Hepatocyte (in vitro differentiated cells): Measurements from ENCODE around the gene MOCS1. TPM values are rescaled to one million over a fixed set of nuclear protein-coding genes. Genes with fewer than 3 reads are reported as not detected.

Source experiments
- DNase-seq: peaks from one replicate; pipeline ENCODE4 v3.0.0-alpha.2; 2016; ENCODE audit warnings: low spot score
- H2AFZ ChIP-seq: fragments of 200-600 bp; sonication (generic); 2 replicates; pipeline ENCODE4 v1.6.0; 2016; ENCODE audit warnings: antibody characterized with exemption, mild to moderate bottlenecking
- H3K27ac ChIP-seq: fragments of 200-600 bp; sonication (generic); 2 replicates; pipeline ENCODE4 v1.5.1; 2016; ENCODE audit warnings: mild to moderate bottlenecking
- H3K27me3 ChIP-seq: fragments of 200-600 bp; sonication (generic); 2 replicates; pipeline ENCODE4 v1.6.1; 2016
- H3K36me3 ChIP-seq: fragments of 200-600 bp; sonication (generic); replicated peaks from 2 replicates; pipeline ENCODE4 v1.5.1; 2016; ENCODE audit warnings: low read depth; ENCODE audit not compliant: insufficient read depth
- H3K4me1 ChIP-seq: fragments of 200-600 bp; sonication (generic); 2 replicates; pipeline ENCODE4 v1.5.1; 2016; ENCODE audit warnings: mild to moderate bottlenecking, moderate library complexity; ENCODE audit not compliant: insufficient read depth
- H3K4me2 ChIP-seq: fragments of 200-600 bp; sonication (generic); 2 replicates; pipeline ENCODE4 v1.6.0; 2016
- H3K4me3 ChIP-seq: fragments of 200-600 bp; sonication (generic); 2 replicates; pipeline ENCODE4 v1.5.1; 2016; ENCODE audit warnings: mild to moderate bottlenecking
- H3K79me2 ChIP-seq: fragments of 200-600 bp; sonication (generic); 2 replicates; pipeline ENCODE4 v1.6.0; 2017; ENCODE audit warnings: mild to moderate bottlenecking
- H3K9me2 ChIP-seq: fragments of 200-600 bp; sonication (generic); replicated peaks from 2 replicates; pipeline ENCODE4 v1.6.0; 2017; ENCODE audit warnings: mild to moderate bottlenecking; ENCODE audit not compliant: insufficient read depth
- H3K9me3 ChIP-seq: fragments of 200-600 bp; sonication (generic); 2 replicates; pipeline ENCODE4 v1.5.1; 2016; ENCODE audit warnings: low read depth, mild to moderate bottlenecking
- H4K20me1 ChIP-seq: fragments of 200-600 bp; sonication (generic); 2 replicates; pipeline ENCODE4 v1.6.0; 2016; ENCODE audit warnings: mild to moderate bottlenecking; ENCODE audit not compliant: insufficient read depth, poor library complexity, severe bottlenecking
- EZH2 ChIP-seq: fragments of 200-600 bp; sonication (generic); IDR thresholded peaks from 2 replicates; pipeline ENCODE4 v1.6.1; 2016; ENCODE audit warnings: antibody characterized with exemption, mild to moderate bottlenecking, borderline replicate concordance
- EZH2phosphoT487 ChIP-seq: fragments of 200-600 bp; sonication (generic); IDR thresholded peaks from one replicate; pipeline ENCODE4 v1.6.1; 2018; ENCODE audit warnings: antibody characterized with exemption, mild to moderate bottlenecking, low read depth, moderate library complexity; ENCODE audit not compliant: unreplicated experiment, severe bottlenecking
- WGBS: methylation state at CpG from one replicate; pipeline ENCODE4 v1.1.6; 2016; ENCODE audit warnings: low lambda C conversion rate; ENCODE audit errors: missing lambda C conversion rate; 5-methylcytosine and 5-hydroxymethylcytosine counted together
- polyA plus RNA-seq: library from polyadenylated mRNA; unstranded; fragments of >200 nt; fragmentation: Nextera tagmentation; extraction: Ambion mirVana; gene quantifications from 2 replicates; pipeline ENCODE4 v1.2.1, GENCODE V29; 2016
- total RNA-seq: library from RNA; depleted of rRNA; stranded (reverse); fragments of >200 nt; gene quantifications from 2 replicates; pipeline ENCODE4 v1.2.3, GENCODE V29; 2014
- TF ChIP-seq, protein P1 (sequence below): fragments of 200-600 bp; sonication (generic); IDR thresholded peaks from 2 replicates; pipeline ENCODE4 v1.5.1; 2016; ENCODE audit warnings: antibody characterized with exemption, mild to moderate bottlenecking; ENCODE audit not compliant: poor library complexity

MOCS1 gene
- total and polyA plus RNA-seq, 2 experiments from 2014 or later: 10.7 to 13.4 TPM

DNA sequence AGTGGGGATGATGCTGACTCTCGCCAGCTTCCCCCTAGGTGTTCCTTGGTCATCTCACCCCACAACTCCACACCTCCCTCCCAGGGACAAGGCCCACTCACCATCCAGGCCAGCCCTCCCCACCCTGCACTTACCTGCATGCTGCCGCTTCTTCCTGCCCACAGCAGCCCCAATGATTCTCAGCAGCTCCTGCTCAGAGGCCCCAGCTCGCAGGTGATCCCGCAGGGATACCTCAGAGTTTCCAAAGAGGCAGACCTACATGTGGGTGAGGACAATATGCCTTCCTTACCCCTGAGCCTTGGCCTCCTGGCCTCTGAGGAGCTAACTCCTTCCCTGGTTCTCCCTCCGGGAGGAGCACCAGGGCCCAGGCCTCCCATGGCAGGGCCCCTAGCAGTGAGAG, 24.6 kb downstream of the MOCS1 start:
- Histone ChIP-seq H3K9me3 (no peaks in the 10 kb centered on the region), H3K79me2 (no peaks in the 10 kb centered on the region), H2AFZ (no peak overlapping the region), H3K4me2 (no peak overlapping the region), H3K4me1 (no peaks in the 10 kb centered on the region), H3K27ac (no peak overlapping the region), H3K4me3 (no peak overlapping the region), H3K9me2 (no peaks in the 10 kb centered on the region), H3K36me3 (no peaks in the 10 kb centered on the region), H4K20me1 (no peaks in the 10 kb centered on the region), H3K27me3 (no peaks in the 10 kb centered on the region)
- TF ChIP-seq EZH2phosphoT487 (no peak), EZH2 (no peak)
- TF ChIP-seq, protein P1, sequence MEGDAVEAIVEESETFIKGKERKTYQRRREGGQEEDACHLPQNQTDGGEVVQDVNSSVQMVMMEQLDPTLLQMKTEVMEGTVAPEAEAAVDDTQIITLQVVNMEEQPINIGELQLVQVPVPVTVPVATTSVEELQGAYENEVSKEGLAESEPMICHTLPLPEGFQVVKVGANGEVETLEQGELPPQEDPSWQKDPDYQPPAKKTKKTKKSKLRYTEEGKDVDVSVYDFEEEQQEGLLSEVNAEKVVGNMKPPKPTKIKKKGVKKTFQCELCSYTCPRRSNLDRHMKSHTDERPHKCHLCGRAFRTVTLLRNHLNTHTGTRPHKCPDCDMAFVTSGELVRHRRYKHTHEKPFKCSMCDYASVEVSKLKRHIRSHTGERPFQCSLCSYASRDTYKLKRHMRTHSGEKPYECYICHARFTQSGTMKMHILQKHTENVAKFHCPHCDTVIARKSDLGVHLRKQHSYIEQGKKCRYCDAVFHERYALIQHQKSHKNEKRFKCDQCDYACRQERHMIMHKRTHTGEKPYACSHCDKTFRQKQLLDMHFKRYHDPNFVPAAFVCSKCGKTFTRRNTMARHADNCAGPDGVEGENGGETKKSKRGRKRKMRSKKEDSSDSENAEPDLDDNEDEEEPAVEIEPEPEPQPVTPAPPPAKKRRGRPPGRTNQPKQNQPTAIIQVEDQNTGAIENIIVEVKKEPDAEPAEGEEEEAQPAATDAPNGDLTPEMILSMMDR: no peak
- WGBS: 95% methylated on average over 5 of the region's 5 CpGs
- no peak for DNase-seq

DNA sequence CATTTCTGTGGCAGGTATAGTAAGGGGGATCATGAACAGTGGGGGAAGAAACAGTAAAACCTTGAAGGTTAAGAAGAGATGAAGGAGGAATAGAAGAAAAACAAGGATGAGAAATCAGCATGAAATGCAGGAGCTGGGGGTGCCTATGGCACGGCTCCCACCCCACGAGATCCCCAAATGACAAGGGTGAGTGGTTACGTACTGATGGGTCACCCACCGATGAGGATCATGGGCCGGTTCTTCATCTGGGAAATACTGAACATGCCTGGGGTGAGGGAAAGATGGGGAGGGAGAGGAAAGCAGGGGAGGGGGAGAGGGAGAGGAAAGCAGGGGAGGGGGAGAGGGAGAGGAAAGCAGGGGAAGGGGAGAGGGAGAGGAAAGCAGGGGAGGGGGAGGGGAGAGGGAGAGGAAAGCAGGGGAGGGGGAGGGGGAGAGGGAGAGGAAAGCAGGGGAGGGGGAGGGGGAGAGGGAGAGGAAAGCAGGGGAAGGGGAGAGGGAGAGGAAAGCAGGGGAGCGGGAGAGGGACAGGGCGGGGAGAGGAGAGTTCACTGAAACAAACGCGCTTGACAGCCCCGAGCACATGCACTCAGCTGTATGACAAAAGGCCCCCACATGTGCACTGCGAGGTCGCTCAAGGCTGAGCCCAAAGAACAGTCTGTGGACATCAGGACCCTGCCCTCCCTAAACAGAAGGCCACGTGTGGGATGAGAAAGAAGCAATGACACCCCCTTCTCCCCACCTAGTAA, 25.3 kb downstream of the MOCS1 start:
- Histone ChIP-seq H4K20me1 (no peaks in the 10 kb centered on the region), H3K27me3 (no peaks in the 10 kb centered on the region), H3K9me3 (no peaks in the 10 kb centered on the region), H3K79me2 (no peaks in the 10 kb centered on the region), H3K4me2 (no peak overlapping the region), H2AFZ (no peak overlapping the region), H3K27ac (no peak overlapping the region), H3K9me2 (no peaks in the 10 kb centered on the region), H3K4me1 (no peaks in the 10 kb centered on the region), H3K36me3 (no peaks in the 10 kb centered on the region), H3K4me3 (no peak overlapping the region)
- DNase-seq: no peak
- TF ChIP-seq EZH2 (no peak), EZH2phosphoT487 (no peak)
- TF ChIP-seq, protein P1: no peak
- WGBS: 92% methylated on average over 9 of the region's 13 CpGs

DNA sequence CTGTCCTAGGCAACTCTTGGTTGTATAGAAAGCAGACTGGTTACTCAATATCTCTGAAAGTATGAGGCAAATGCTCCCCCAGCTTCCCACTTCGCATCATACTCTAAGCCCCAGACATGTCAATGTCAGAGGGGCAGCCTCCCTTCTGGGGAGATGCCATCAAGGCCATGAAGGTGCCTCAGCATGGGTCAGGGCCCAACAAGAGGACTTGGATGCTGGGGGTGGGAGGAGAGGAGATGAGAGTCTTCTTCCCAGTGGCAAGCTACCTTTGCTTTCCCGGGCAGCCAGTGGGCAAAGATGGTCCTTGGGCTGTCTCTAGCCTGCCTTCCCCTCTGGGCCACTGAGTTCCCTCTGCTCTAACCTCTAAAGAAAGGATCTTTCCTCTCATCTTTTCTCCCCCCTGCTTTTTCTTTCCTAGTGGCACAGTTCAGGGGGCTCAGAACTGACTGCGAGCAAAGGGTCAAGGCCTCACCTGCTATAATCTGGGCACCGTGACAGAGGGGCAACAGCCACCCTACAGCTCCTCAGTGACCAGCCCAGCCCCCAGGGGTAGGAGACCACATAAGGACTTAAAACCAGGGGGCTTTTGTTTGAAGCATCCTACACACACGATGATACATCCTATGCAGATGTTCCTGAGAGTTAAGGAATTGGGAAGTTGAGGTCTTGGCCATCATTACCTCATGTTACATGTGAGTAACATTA, 26.2 kb downstream of the MOCS1 start:
- no peak overlapping the region for H3K27ac ChIP-seq
- TF ChIP-seq EZH2: no peak
- TF ChIP-seq EZH2phosphoT487: no peak
- TF ChIP-seq, protein P1: no peak
- no peak overlapping the region for H3K4me2 ChIP-seq
- H3K4me1 ChIP-seq: no peaks in the 10 kb centered on the region
- H3K9me2 ChIP-seq: no peaks in the 10 kb centered on the region
- H3K36me3 ChIP-seq: no peaks in the 10 kb centered on the region
- H3K4me3 ChIP-seq: no peak overlapping the region
- H4K20me1 ChIP-seq: no peaks in the 10 kb centered on the region
- H3K9me3 ChIP-seq: no peaks in the 10 kb centered on the region
- WGBS: 97% methylated on average over 5 of the region's 5 CpGs
- H3K79me2 ChIP-seq: no peaks in the 10 kb centered on the region
- H3K27me3 ChIP-seq: no peaks in the 10 kb centered on the region
- no peak for DNase-seq
- H2AFZ ChIP-seq: no peak overlapping the region
